GM12801 (cell line): ENCODE results near the gene C16orf82.

Source experiments
- TF ChIP-seq, protein P1 (sequence below): IDR thresholded peaks from one replicate; pipeline ENCODE4 v1.5.1; 2011; ENCODE audit warnings: control low read depth; ENCODE audit not compliant: insufficient read length; ENCODE audit errors: extremely low read depth

Gene C16orf82

DNA sequence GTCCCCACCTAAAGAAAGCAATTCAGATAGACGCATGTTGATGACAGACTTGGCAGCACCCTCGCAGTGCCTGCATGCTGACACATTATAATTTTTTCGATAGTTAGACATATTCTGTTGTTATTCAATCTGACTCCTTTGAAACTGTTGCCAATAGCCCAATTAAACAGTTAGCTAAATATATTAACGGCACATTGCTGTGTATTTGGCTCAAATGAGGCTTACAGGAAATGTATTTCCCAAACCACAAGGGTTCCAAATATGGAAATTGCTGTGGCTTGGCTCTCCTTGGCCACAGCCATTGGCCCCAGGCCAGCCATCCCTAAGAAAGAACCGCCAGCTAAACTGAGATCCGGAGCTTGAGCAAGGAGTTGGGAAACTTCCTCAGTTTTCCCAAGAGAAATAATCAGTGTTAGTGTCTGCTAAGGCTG lies 31.1 kb downstream of the C16orf82 start:
- TF ChIP-seq, protein P1, sequence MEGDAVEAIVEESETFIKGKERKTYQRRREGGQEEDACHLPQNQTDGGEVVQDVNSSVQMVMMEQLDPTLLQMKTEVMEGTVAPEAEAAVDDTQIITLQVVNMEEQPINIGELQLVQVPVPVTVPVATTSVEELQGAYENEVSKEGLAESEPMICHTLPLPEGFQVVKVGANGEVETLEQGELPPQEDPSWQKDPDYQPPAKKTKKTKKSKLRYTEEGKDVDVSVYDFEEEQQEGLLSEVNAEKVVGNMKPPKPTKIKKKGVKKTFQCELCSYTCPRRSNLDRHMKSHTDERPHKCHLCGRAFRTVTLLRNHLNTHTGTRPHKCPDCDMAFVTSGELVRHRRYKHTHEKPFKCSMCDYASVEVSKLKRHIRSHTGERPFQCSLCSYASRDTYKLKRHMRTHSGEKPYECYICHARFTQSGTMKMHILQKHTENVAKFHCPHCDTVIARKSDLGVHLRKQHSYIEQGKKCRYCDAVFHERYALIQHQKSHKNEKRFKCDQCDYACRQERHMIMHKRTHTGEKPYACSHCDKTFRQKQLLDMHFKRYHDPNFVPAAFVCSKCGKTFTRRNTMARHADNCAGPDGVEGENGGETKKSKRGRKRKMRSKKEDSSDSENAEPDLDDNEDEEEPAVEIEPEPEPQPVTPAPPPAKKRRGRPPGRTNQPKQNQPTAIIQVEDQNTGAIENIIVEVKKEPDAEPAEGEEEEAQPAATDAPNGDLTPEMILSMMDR = no peak

DNA sequence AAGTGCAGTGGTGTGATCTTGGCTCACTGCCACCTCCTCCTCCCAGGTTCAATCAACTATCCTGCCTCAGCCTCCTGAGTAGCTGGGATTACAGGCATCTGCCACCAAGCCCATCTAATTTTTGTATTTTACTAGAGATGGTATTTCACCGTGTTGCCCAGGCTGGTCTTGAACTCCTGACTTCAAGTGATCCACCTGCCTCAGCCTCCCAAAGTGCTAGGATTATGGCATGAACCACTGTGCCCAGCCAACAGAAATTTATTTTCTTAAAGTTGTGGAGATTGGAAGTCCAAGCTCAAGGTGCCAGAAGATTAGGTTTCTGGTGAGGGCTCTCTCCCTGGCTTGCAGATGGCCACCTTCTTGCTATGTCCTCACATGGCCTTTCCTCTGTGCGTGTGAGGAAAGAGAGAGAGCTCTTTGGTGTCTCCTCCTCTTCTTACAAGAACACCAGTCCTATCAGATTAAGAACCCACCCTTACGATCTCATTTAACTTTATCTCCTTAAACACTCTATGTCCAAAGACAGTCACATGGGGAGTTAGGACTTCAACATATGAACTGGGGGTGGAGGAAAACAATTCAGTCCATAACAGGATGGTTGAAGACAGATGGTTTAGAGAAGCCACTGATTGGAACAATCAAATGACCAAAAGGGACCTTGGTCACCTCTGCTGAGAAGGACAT lies 31.8 kb downstream of the C16orf82 start:
- TF ChIP-seq, protein P1 = no peak

DNA sequence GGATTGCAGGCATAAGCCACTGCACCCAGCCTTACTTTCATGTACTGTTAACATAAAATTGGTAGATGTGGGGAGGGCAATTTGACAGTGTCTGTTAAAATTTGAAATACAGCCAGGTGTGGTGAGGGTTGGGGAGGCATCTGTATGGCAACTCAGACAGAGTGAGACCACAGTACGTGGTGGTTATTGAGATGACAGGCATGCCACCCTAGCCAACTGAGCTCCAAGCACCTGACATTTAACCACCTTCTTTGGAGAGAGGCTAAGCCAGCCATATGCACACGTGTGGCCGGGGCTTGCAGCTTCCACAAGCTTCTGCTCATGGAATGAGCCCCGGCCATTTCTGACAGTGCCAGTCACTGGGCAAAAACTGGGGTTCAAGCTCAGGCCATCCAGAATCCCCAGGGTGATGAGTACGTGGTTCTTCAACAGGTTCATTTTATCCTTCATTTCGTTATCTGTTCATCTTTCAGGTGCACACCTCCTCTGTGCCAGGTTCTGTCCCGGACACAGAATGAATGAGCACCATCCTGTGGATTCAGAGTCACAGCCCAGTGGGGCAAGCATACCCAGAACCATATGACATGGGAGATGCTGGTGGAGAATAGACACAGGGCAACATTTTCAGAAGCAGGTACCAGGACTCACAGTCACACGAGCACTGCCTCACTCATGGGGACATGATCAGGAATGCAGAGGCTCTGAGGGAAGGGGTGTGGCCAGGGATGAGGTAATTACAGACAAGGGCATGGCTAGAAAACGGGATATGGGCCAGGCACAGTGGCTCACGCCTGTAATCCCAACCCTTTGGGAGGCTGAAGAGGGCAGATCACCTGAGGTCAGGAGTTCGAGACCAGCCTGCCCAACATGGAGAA lies 36.2 kb downstream of the C16orf82 start:
- TF ChIP-seq, protein P1 = no peak

DNA sequence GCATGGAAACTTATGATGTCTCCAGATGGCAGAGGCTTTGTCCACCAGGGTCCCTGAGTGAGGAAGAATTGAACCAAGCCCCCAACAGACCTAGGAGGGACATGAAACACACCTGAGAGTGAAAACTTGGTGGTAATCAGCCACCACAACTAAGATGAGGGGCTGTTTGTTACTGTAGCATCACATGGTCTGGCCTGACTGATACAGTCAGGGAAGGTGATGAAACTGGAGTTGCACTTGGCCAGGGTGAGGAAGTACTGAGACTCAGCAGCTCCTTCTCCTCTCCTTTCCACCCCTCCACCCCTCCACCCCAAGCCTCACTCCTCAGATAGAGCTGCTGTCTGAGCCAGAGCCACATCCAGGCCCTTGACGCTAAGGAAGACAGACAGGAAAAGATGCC lies 37.2 kb downstream of the C16orf82 start:
- TF ChIP-seq, protein P1 = no peak

DNA sequence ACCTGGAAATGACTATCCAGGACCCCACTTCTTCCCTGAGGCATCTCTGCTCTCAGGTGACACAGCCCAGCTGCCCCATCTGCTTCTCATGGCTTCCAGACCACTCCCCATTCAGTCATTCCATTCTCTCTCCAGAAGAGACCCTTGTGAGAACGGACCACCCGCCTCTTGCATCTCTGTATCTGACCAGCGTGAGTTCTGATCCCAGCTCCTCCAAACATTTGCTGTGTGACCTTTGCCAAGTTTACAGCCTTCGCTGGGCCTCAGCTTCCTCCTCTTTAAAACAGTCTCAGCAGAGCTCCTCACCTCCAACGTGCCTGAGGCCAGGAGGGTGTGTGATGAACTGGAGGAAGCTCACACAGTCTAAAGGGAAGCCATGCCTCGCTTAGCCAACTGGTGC lies 39.6 kb downstream of the C16orf82 start:
- TF ChIP-seq, protein P1 = no peak

DNA sequence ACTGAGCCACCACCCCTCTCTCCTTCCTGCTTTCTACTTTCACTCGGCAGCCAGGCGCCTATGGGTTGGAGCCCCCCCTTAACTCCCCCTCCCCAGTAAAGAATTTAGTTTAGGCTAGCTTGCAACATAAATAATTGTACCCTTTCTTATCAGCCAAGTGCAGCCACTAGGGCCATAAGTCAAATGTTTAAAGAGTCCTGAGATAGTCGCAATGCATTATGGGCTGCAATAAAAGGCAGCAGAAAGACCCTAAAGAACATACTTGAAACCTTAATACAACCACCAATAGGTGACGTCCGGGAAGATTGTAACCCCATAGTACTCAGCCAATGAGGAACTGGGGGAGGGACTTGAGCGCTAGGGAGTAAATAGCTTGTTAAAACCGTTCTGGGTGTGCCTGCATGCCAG lies 40.5 kb downstream of the C16orf82 start:
- TF ChIP-seq, protein P1 = no peak

DNA sequence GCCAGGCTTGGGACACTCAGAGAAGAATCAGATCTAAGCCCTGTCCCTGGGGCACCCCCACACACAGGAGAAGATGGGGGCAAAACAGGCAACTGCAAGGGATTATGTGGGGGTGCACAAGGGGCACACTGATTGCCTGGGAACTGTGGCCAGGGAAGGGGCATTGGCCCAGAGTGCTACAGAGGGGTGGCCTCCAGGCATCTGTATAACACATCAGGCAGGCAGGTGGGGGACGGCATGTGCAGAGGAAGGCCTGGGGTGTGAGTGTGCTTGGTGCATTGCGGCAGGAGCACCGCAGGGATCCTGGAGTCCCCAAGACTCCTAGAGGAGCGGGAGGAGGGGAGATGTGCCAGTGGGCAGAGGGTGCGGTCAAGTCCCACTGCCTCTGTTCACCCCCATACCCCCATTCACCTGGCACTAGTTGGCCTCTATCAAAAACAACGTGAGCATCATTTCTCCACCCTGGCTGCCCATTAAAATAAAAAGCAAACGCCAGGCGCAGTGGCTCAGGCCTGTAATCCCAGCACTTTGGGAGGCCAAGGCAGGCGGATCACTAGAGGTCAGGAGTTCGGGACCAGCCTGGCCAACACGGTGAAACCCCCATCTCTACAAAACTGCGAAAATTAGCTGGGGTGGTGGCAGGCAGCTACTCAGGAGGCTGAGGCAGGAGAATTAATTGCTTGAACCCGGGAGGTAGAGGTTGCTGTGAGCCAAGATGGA lies 41.5 kb downstream of the C16orf82 start:
- TF ChIP-seq, protein P1 = no peak
